ENCODE data around the gene PRICKLE2. TPM values are rescaled to one million over a fixed set of nuclear protein-coding genes. Genes with fewer than 3 reads are reported as not detected.

Gene PRICKLE2
- total RNA-seq, 1 donor from 2014 or later: 10.8 TPM

DNA sequence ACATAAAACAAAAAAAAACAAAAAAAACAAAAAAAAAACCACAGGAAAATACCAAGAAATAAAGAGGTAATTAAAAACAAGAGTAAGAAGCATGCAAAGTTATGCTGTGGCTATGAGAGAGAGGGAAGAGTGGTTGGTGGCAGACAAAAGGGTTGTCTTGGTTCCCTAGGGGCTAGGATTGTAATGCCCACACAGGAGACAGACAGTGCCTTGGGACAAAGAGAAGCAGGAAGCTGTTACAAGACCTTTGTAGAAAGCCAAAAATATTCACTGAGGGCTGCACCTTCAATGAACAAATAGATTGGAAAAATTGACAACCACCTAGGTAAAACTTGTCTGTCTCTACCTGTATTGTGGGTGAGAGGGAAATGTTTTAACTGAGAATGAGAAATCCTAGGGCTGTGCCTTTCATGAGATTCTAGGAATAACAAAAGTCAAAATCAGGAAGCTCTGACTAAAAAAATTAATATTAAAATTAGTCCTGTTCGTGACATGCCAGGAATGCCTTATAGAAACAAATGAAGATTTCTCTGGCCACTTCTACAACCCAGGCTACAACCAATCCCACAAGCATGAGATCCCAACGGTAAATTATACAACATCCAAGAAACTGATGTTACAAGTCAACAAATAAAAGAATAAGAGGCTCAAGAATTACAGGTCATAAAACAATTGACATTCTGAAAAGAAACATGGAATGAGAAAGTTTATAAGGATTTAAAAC is 45.0 kb upstream of the PRICKLE2 start:
- Histone ChIP-seq H3K36me3 (ENCODE audit: control insufficient read depth, insufficient read depth, low read length) (no peaks in the 10 kb centered on the region), H3K27me3 (ENCODE audit: control insufficient read depth, insufficient read depth, low read length) (no peaks in the 10 kb centered on the region), H3K4me3 (ENCODE audit: low read depth, low read length) (no peak overlapping the region)
- DNase-seq (ENCODE audit: low read depth): no peak
- TF ChIP-seq, protein P1, sequence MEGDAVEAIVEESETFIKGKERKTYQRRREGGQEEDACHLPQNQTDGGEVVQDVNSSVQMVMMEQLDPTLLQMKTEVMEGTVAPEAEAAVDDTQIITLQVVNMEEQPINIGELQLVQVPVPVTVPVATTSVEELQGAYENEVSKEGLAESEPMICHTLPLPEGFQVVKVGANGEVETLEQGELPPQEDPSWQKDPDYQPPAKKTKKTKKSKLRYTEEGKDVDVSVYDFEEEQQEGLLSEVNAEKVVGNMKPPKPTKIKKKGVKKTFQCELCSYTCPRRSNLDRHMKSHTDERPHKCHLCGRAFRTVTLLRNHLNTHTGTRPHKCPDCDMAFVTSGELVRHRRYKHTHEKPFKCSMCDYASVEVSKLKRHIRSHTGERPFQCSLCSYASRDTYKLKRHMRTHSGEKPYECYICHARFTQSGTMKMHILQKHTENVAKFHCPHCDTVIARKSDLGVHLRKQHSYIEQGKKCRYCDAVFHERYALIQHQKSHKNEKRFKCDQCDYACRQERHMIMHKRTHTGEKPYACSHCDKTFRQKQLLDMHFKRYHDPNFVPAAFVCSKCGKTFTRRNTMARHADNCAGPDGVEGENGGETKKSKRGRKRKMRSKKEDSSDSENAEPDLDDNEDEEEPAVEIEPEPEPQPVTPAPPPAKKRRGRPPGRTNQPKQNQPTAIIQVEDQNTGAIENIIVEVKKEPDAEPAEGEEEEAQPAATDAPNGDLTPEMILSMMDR (IDR thresholded peaks at IDR 0.05; ENCODE audit: insufficient read depth, low read length, poor library complexity, severe bottlenecking): no peak

DNA sequence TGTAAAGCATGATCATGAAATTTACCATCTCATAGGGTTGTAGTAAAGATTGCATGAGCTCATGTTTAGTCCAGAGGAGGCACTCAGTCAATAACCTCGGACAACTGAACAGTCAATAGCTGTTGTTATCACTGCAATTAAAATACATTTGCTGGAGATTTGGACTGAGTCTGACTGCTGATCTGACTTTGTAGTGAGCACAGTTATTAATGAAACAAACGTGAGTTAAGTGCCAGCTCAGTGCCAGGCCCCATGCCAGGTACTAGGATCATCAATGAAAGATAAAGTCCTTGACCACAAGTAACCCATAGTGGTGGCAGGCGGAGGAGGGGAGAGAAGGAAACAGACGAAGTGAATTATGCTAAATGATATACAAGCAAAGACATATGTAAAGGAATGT is 43.7 kb upstream of the PRICKLE2 start:
- TF ChIP-seq, protein P1 (IDR thresholded peaks at IDR 0.05; ENCODE audit: insufficient read depth, low read length, poor library complexity, severe bottlenecking): no peak

DNA sequence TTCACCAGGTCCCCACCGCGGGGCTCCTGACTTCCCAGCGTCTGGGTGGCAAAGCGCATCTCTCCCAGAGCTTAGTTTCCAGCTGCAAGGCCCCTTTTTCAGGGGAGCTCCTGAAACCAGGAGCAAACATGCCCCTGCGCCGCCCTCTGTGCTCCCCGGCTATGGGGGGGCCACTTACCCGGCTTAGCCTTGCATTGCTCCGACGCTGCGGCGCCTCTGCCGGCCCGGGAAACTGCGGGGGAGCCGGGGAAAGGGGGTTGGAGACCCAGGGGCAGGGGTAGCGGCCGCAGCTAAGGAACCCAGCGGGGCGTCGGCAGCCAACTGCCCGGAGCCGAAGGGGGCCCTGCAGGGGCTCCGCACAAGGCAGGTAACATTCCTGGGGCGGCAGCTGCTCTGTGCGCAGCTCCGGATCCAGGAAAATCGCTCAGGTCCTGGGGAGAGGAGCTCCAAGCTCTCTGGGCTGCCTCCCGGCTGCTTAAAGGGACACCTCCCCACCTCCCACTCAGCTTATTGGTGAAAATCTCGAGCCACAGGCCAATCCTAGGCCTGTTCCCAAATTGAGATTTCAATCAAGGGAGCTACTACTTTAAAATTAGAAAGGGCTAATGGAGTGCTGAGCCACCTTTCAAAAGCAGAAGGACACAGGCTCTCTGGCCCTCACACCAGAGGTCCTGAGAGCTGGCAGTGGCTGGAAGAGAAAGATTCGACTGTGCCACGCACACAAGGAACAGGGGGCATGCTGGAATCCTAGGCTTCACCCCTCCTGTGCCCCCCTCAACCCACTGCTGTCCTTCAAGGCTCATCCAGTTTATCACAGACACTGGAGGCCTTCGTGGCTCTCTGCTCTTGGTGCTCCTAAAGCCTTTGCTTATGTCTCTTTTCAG is 42.7 kb upstream of the PRICKLE2 start:
- TF ChIP-seq, protein P1 (IDR thresholded peaks at IDR 0.05; ENCODE audit: insufficient read depth, low read length, poor library complexity, severe bottlenecking): no peak
- Histone ChIP-seq H3K27me3 (ENCODE audit: control insufficient read depth, insufficient read depth, low read length) (no peaks in the 10 kb centered on the region), H3K4me3 (ENCODE audit: low read depth, low read length) (peak overlapping the region; percentile 83), H3K36me3 (ENCODE audit: control insufficient read depth, insufficient read depth, low read length) (no peaks in the 10 kb centered on the region)
- no peak for DNase-seq (ENCODE audit: low read depth)

More for the DNA sequence above, 43.7 kb upstream of the PRICKLE2 start:
- H3K27me3 ChIP-seq (ENCODE audit: control insufficient read depth, insufficient read depth, low read length): no peaks in the 10 kb centered on the region
- H3K36me3 ChIP-seq (ENCODE audit: control insufficient read depth, insufficient read depth, low read length): no peaks in the 10 kb centered on the region
- DNase-seq (ENCODE audit: low read depth): no peak
- H3K4me3 ChIP-seq (ENCODE audit: low read depth, low read length): no peak overlapping the region

DNA sequence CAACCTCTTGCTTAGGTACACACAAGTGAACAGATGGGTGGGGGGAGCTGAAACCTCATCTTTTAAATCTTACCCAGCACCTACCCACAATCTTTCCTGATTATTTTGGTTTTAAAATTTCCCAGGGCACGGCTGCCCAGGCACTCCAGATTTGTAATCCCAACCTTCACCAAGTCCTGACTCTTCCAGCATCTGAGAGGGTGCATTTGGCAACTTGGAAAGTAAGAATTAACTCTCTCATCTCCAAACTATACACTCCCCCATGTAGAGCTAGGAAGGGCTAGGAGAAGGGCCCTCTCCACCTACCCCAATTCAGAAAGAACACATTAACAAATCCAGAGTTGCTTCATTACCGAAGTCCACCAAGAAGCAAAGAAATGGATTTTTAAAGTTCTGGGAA is 41.7 kb upstream of the PRICKLE2 start:
- H3K36me3 ChIP-seq (ENCODE audit: control insufficient read depth, insufficient read depth, low read length): no peaks in the 10 kb centered on the region
- no peaks in the 10 kb centered on the region for H3K27me3 ChIP-seq (ENCODE audit: control insufficient read depth, insufficient read depth, low read length)
- H3K4me3 ChIP-seq (ENCODE audit: low read depth, low read length): peak overlapping the region; percentile 83
- TF ChIP-seq, protein P1 (IDR thresholded peaks at IDR 0.05; ENCODE audit: insufficient read depth, low read length, poor library complexity, severe bottlenecking): no peak
- no peak for DNase-seq (ENCODE audit: low read depth)

DNA sequence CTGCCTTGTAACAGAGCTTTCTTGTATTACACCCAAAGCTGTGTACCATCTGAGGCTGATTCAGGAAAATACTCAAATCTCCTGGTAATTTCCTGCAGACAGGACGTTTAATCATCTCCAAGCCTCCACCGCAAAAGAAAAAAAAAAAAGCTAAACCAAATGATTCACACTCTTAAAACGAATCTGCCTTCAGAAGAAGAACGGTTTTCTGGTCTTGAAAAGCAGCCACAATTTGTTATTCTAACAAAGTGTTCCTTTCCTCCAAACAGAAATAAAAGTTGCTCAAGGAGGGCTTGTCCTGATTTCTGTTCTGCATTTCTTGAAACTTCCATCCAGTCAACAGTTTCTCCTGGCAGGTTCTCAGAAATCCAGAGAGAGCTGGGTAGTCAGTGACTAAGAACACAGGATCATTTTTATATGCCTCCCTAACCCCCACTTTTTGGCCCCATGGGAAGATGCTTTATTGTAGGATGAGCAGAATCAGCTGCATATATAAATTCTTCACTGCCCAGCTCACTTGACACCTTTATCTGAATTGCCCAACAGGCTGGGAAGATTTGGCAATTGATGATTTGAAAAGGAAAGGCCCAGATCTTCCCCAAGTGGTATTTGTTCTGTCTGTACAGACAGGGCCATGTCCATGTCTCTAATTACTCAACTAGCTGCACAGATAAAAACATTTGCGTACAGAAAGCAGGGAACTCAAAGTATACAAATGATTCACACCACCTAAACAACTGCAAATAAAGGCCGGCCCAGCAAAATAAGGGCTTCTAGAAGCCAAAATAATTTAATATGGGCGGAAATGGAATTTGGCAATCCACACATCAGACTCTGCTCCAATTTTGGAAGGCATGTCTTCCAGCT is 41.0 kb upstream of the PRICKLE2 start:
- Histone ChIP-seq H3K4me3 (ENCODE audit: low read depth, low read length) (peak overlapping the region; percentile 83), H3K27me3 (ENCODE audit: control insufficient read depth, insufficient read depth, low read length) (no peaks in the 10 kb centered on the region), H3K36me3 (ENCODE audit: control insufficient read depth, insufficient read depth, low read length) (no peaks in the 10 kb centered on the region)
- TF ChIP-seq, protein P1 (IDR thresholded peaks at IDR 0.05; ENCODE audit: insufficient read depth, low read length, poor library complexity, severe bottlenecking): no peak
- DNase-seq (ENCODE audit: low read depth): peak; percentile 83

Data from kidney epithelial cell (primary cell).